ENCODE results near the gene AMPH. TPM values are rescaled to one million over a fixed set of nuclear protein-coding genes. Genes with fewer than 3 reads are reported as not detected.

Gene AMPH
- total RNA-seq, 4 donors from 2014 or later: 0.18 to 12.4 (median 2.5) TPM

- Histone ChIP-seq H3K27me3 (no peaks in the 10 kb centered on the region), H3K9me3 (no peaks in the 10 kb centered on the region), H3K27ac (no peak overlapping the region), H3K36me3 (no peaks in the 10 kb centered on the region), H3K4me1 (no peaks in the 10 kb centered on the region), H3K4me3 (no peak overlapping the region)
- DNase-seq: no peak
- TF ChIP-seq POLR2A (IDR thresholded peaks at IDR 0.05) (no peak), CTCF (IDR thresholded peaks at IDR 0.05) (no peak)
Observed at GRCh38 chr7:38637957-38638356, 6.8 kb upstream of the AMPH start.

GRCh38 chr7:38632411-38632810, 1.2 kb upstream of the AMPH start:
- no peaks in the 10 kb centered on the region for H3K4me1 ChIP-seq
- H3K36me3 ChIP-seq: no peaks in the 10 kb centered on the region
- no peak overlapping the region for H3K4me3 ChIP-seq
- TF ChIP-seq POLR2A (IDR thresholded peaks at IDR 0.05) (no peak), CTCF (IDR thresholded peaks at IDR 0.05) (no peak)
- no peaks in the 10 kb centered on the region for H3K27me3 ChIP-seq
- H3K9me3 ChIP-seq: no peaks in the 10 kb centered on the region
- DNase-seq: no peak
- no peak overlapping the region for H3K27ac ChIP-seq

- Histone ChIP-seq H3K36me3 (no peaks in the 10 kb centered on the region), H3K9me3 (no peaks in the 10 kb centered on the region), H3K27me3 (no peaks in the 10 kb centered on the region), H3K27ac (no peak overlapping the region), H3K4me3 (no peak overlapping the region), H3K4me1 (no peaks in the 10 kb centered on the region)
- TF ChIP-seq CTCF (IDR thresholded peaks at IDR 0.05): no peak
- no peak for TF ChIP-seq POLR2A (IDR thresholded peaks at IDR 0.05)
- DNase-seq: no peak
Observed at GRCh38 chr7:38629651-38630510, 1.3 kb downstream of the AMPH start.

GRCh38 chr7:38628630-38629385, 2.4 kb downstream of the AMPH start:
- no peak overlapping the region for H3K4me3 ChIP-seq
- no peaks in the 10 kb centered on the region for H3K4me1 ChIP-seq
- TF ChIP-seq POLR2A (IDR thresholded peaks at IDR 0.05) (no peak), CTCF (IDR thresholded peaks at IDR 0.05) (no peak)
- no peaks in the 10 kb centered on the region for H3K9me3 ChIP-seq
- H3K27ac ChIP-seq: no peak overlapping the region
- DNase-seq: no peak
- no peaks in the 10 kb centered on the region for H3K36me3 ChIP-seq
- no peaks in the 10 kb centered on the region for H3K27me3 ChIP-seq

GRCh38 chr7:38625866-38626265, 5.3 kb downstream of the AMPH start:
- Histone ChIP-seq H3K27ac (no peak overlapping the region), H3K9me3 (no peaks in the 10 kb centered on the region), H3K27me3 (no peaks in the 10 kb centered on the region), H3K4me1 (no peaks in the 10 kb centered on the region), H3K4me3 (no peak overlapping the region), H3K36me3 (no peaks in the 10 kb centered on the region)
- no peak for DNase-seq
- TF ChIP-seq POLR2A (IDR thresholded peaks at IDR 0.05): no peak
- no peak for TF ChIP-seq CTCF (IDR thresholded peaks at IDR 0.05)
